GM21737 (cell line): ENCODE data around the gene IRGM.

ENCODE experiments used
- ATAC-seq: cut with Tn5 transposase; IDR thresholded peaks from one replicate; pipeline ENCODE4 v1.9.1; 2021; ENCODE audit warnings: mild to moderate bottlenecking, moderate library complexity; ENCODE audit not compliant: unreplicated experiment

Gene IRGM

DNA sequence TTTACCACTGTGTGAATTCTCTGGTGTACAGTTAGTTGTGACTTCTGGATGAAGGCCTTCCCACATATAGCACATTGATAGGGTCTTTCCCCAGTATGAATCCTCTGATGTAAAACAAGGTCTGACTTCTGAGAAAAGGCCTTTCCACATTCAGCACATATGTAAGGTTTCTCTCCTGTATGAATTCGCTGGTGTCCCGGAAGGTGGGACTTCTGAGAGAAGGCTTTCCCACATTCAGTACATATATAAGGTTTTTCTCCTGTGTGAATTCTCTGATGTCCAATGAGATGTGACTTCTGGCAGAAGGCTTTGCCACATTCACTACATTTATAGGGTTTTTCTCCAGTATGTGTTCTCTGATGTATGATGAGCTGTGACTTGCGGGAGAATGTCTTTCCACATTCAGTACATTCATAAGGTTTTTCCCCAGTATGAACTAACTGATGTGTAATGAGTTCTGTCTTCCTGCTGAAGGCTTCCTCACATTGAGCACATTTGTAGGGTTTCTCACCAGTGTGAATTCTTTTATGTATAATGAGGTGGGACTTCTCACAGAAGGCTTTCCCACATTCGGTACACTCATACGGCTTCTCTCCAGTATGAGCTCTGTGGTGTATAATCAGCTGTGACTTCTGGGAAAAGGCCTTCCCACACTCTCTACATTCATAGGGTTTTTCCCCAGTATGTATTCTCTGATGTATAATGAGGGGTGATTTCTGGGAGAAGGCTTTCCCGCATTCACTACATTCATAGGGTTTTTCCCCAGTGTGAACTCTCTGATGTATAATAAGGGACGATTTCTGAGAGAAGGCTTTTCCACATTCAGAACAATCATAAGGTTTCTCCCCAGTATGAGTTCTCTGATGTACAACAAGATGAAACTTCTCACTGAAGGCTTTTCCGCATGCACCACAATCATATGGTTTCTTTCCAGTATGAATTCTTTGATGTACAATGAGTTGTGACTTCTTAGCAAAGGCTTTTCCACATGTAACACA is 49.4 kb downstream of the IRGM start:
- ATAC-seq, result no peak
